Suprapubic skin (tissue), 4 donors: ENCODE measurements around the gene BUD23. TPM values are rescaled to one million over a fixed set of nuclear protein-coding genes. Genes with fewer than 3 reads are reported as not detected.
A peak's percentile ranks its signal among the peaks of the same experiment; 100 is the strongest.

Experiments used
- DNase-seq, 2 donors: peaks; one replicate each; pipeline ENCODE4 v3.0.0-alpha.2; 2019; ENCODE audit warnings: low spot score in 2 of 2
- H3K27ac ChIP-seq: fragments of 200-600 bp; sonication (generic); one replicate; pipeline ENCODE4 v1.5.1; 2019
- H3K27me3 ChIP-seq: fragments of 200-600 bp; sonication (generic); one replicate; pipeline ENCODE4 v1.5.1; 2019
- H3K36me3 ChIP-seq: fragments of 200-600 bp; sonication (generic); one replicate; pipeline ENCODE4 v1.5.1; 2019
- H3K4me1 ChIP-seq: fragments of 200-600 bp; sonication (generic); one replicate; pipeline ENCODE4 v1.5.1; 2019
- H3K4me3 ChIP-seq: fragments of 200-600 bp; sonication (generic); one replicate; pipeline ENCODE4 v1.5.1; 2019; ENCODE audit warnings: mild to moderate bottlenecking
- H3K9me3 ChIP-seq: fragments of 200-600 bp; sonication (generic); one replicate; pipeline ENCODE4 v1.5.1; 2019
- EP300 ChIP-seq: sonication (generic); formaldehyde crosslinking; IDR thresholded peaks from one replicate; pipeline ENCODE4 v1.6.1; 2017; ENCODE audit warnings: antibody characterized with exemption
- POLR2A ChIP-seq, 2 donors: fragments of 450-650 bp; IDR thresholded peaks; one replicate each; pipeline ENCODE4 v1.6.1; 2017; ENCODE audit warnings: antibody characterized with exemption in 2 of 2, mild to moderate bottlenecking in 2 of 2, moderate library complexity in 2 of 2
- POLR2AphosphoS5 ChIP-seq, 3 donors: sonication (generic); formaldehyde crosslinking; IDR thresholded peaks; one replicate each; pipeline ENCODE4 v1.6.1; 2017; ENCODE audit warnings: antibody characterized with exemption in 3 of 3
- WGBS: methylation state at CpG from one replicate; pipeline ENCODE4 v1.1.5; 2018; 5-methylcytosine and 5-hydroxymethylcytosine counted together
- total RNA-seq, 4 donors: library from RNA; depleted of rRNA; stranded (reverse); fragments of >200 nt; gene quantifications; one replicate each; pipeline ENCODE4 v1.1.0, GENCODE V29; 2016
- TF ChIP-seq, protein P1 (sequence below), 2 donors: fragments of 200-600 bp in 1 of 2; fragments of 450-650 bp in 1 of 2; sonication (generic) in 1 of 2; IDR thresholded peaks; one replicate each; pipeline ENCODE4 v1.5.1; 2016 to 2019; ENCODE audit warnings: antibody characterized with exemption in 2 of 2, mild to moderate bottlenecking in 1 of 2, moderate library complexity in 1 of 2

Gene BUD23
- total RNA-seq, 4 donors from 2014 or later: 48.1 to 65.8 (median 53.8) TPM

- Histone ChIP-seq H3K9me3 (no peaks in the 10 kb centered on the region), H3K4me3 (peak overlapping the region; percentile 89), H3K36me3 (peaks cover 37% of the 10 kb centered on the region), H3K27ac (peak overlapping the region; percentile 90), H3K4me1 (peaks cover 39% of the 10 kb centered on the region), H3K27me3 (no peaks in the 10 kb centered on the region)
- DNase-seq: no peak
- WGBS: 28% methylated on average over 58 of the region's 58 CpGs
- TF ChIP-seq POLR2AphosphoS5 (IDR thresholded peaks at IDR 0.05) (no peak), EP300 (no peak), POLR2A (IDR thresholded peaks at IDR 0.05) (no peak)
- TF ChIP-seq, protein P1, sequence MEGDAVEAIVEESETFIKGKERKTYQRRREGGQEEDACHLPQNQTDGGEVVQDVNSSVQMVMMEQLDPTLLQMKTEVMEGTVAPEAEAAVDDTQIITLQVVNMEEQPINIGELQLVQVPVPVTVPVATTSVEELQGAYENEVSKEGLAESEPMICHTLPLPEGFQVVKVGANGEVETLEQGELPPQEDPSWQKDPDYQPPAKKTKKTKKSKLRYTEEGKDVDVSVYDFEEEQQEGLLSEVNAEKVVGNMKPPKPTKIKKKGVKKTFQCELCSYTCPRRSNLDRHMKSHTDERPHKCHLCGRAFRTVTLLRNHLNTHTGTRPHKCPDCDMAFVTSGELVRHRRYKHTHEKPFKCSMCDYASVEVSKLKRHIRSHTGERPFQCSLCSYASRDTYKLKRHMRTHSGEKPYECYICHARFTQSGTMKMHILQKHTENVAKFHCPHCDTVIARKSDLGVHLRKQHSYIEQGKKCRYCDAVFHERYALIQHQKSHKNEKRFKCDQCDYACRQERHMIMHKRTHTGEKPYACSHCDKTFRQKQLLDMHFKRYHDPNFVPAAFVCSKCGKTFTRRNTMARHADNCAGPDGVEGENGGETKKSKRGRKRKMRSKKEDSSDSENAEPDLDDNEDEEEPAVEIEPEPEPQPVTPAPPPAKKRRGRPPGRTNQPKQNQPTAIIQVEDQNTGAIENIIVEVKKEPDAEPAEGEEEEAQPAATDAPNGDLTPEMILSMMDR (IDR thresholded peaks at IDR 0.05): no peak
Observed at GRCh38 chr7:73683788-73684693, 644 bp downstream of the BUD23 start.

DNA sequence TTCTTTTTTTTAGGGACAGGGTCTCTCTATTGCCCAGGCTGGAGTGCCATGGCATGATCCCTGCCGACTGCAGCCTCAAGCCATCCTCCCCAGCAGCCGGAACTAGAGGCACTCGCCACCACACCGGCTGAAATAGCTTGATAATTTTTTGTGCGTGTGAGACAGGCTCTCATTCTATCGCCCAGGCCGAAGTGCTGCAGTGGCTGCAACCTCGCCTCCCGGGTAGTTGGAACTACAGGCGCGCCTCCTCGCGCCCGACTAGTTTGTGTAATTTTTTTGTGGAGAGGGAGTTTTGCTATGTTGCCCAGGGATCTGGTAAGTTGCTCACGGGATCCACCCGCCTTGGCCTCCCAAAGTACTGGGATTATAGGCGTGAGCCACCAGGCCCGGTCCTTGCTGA, 1.9 kb downstream of the BUD23 start:
- Histone ChIP-seq H3K27ac (no peak overlapping the region), H3K4me1 (peaks cover 33% of the 10 kb centered on the region), H3K27me3 (no peaks in the 10 kb centered on the region), H3K4me3 (no peak overlapping the region), H3K36me3 (peaks cover 40% of the 10 kb centered on the region), H3K9me3 (no peaks in the 10 kb centered on the region)
- no peak for TF ChIP-seq POLR2A (IDR thresholded peaks at IDR 0.05)
- TF ChIP-seq, protein P1 (IDR thresholded peaks at IDR 0.05): no peak
- no peak for TF ChIP-seq POLR2AphosphoS5 (IDR thresholded peaks at IDR 0.05)
- no peak for TF ChIP-seq EP300
- WGBS: 96% methylated on average over 18 of the region's 18 CpGs
- no peak for DNase-seq

- Histone ChIP-seq H3K4me3 (no peak overlapping the region), H3K27me3 (no peaks in the 10 kb centered on the region), H3K27ac (no peak overlapping the region), H3K9me3 (no peaks in the 10 kb centered on the region), H3K36me3 (peaks cover 69% of the 10 kb centered on the region), H3K4me1 (peaks cover 9% of the 10 kb centered on the region)
- TF ChIP-seq EP300 (no peak), POLR2A (IDR thresholded peaks at IDR 0.05) (no peak), POLR2AphosphoS5 (IDR thresholded peaks at IDR 0.05) (no peak)
- TF ChIP-seq, protein P1 (IDR thresholded peaks at IDR 0.05): no peak
- DNase-seq: no peak
- 94% methylated on average over 8 of the region's 8 CpGs for WGBS
Observed at GRCh38 chr7:73688288-73688687, 4.9 kb downstream of the BUD23 start.

DNA sequence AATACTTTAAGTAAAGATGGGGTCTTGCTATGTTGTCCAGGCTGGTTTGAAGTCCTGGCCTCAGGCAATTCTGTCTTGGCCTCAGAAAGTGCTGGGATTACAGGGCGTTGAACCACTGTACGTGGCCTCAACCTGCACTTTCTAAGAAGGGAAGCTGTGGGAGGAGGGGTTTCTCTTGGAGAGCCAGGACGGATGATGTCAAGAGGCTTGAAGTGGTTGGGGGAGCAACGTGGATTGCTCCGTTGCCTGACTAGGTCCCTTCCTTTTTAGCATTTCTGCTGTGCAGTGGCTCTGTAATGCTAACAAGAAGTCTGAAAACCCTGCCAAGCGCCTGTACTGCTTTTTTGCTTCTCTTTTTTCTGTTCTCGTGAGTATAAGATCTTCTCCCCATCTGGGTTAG, 7.2 kb downstream of the BUD23 start:
- peaks cover 93% of the 10 kb centered on the region for H3K36me3 ChIP-seq
- no peak overlapping the region for H3K27ac ChIP-seq
- H3K27me3 ChIP-seq: no peaks in the 10 kb centered on the region
- H3K4me3 ChIP-seq: no peak overlapping the region
- WGBS: 82% methylated on average over 7 of the region's 7 CpGs
- no peaks in the 10 kb centered on the region for H3K9me3 ChIP-seq
- no peaks in the 10 kb centered on the region for H3K4me1 ChIP-seq
- TF ChIP-seq EP300: no peak
- TF ChIP-seq POLR2AphosphoS5 (IDR thresholded peaks at IDR 0.05): no peak
- TF ChIP-seq, protein P1 (IDR thresholded peaks at IDR 0.05): no peak
- no peak for TF ChIP-seq POLR2A (IDR thresholded peaks at IDR 0.05)
- no peak for DNase-seq

GRCh38 chr7:73696372-73696771, 13.0 kb downstream of the BUD23 start:
- no peaks in the 10 kb centered on the region for H3K4me1 ChIP-seq
- 84% methylated on average over 4 of the region's 4 CpGs for WGBS
- H3K36me3 ChIP-seq: peaks cover 98% of the 10 kb centered on the region
- H3K27me3 ChIP-seq: no peaks in the 10 kb centered on the region
- no peak overlapping the region for H3K27ac ChIP-seq
- no peak overlapping the region for H3K4me3 ChIP-seq
- no peaks in the 10 kb centered on the region for H3K9me3 ChIP-seq
- no peak for TF ChIP-seq POLR2AphosphoS5 (IDR thresholded peaks at IDR 0.05)
- no peak for TF ChIP-seq EP300
- TF ChIP-seq POLR2A (IDR thresholded peaks at IDR 0.05): no peak
- TF ChIP-seq, protein P1 (IDR thresholded peaks at IDR 0.05): no peak
- no peak for DNase-seq
